Thyroid gland (tissue), 4 donors: Measurements from ENCODE around the gene UBE2B.
A peak's percentile ranks its signal among the peaks of the same experiment; 100 is the strongest.

Experiments
- CTCF ChIP-seq, 6 experiments: fragments of 200-600 bp in 3 of 6; fragments of 450-650 bp in 3 of 6; sonication (generic) in 3 of 6; IDR thresholded peaks; one replicate each; pipeline ENCODE4 v1.5.1; 2016 to 2019; ENCODE audit warnings: antibody characterized with exemption in 6 of 6, mild to moderate bottlenecking in 2 of 6, inconsistent platforms in 1 of 6, moderate library complexity in 1 of 6
- POLR2A ChIP-seq, 2 donors: fragments of 450-650 bp; IDR thresholded peaks; one replicate each; pipeline ENCODE4 v1.6.1; 2017; ENCODE audit warnings: antibody characterized with exemption in 2 of 2, mild to moderate bottlenecking in 2 of 2, moderate library complexity in 1 of 2

GRCh38 chr5:134345996-134346395 is 25.4 kb upstream of the UBE2B start:
- TF ChIP-seq CTCF (IDR thresholded peaks at IDR 0.05) (no peak), POLR2A (IDR thresholded peaks at IDR 0.05) (peak in 1 of 2 donors; percentile 43)
